ENCODE results near the gene INTS4. TPM values are rescaled to one million over a fixed set of nuclear protein-coding genes. Genes with fewer than 3 reads are reported as not detected.
A peak's percentile ranks its signal among the peaks of the same experiment; 100 is the strongest.

Gene INTS4
- total RNA-seq, 2 donors from 2014 or later = 22.7 to 30.9 TPM

DNA sequence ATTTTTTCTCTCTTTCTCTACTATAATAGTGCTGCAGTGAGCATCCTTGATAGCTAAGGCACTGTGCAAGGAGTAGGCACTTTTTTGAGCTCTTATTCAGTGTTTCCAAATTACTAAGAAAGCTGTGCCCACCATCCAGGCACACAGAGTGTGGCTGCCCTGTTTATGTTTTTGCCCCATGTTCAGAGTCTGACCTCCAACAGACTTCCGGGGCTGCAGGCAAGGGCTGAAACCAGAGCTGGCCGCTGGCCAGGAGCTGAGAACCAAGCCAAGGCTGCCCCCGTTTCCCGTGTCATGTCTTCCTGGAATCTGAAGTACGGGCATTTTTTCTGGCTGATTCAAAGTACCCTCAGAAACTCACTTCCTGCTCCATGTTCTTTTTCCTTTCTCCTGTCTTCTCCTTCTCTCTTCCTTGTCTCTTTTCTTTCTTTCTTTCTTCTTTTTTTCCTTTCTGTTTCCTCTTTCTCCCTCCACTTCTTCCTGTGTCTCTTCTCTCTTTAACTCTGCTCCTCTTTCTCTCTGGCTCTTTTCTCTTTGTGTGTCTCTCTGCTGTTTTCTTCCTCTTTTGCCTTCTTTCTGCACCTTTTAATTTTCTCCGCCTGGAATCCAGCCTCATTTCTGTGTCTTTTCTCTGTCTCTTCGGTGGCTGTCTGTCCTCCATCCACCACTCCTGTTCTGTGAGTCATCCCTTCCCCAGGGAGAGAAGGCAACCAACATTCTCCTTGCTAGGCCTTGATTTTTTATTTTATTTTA lies 45.6 kb upstream of the INTS4 start:
- DNase-seq (peak; percentile 63 to 76 (median 70)), ATAC-seq (peak; percentile 14)
- no peaks in the 10 kb centered on the region for H3K27me3 ChIP-seq
- peak overlapping the region; percentile 32 to 88 (median 75) for H3K27ac ChIP-seq
- TF ChIP-seq POLR2A (IDR thresholded peaks at IDR 0.05) (no peak), CTCF (IDR thresholded peaks at IDR 0.05) (no peak)
- H3K4me1 ChIP-seq = peaks cover 50% of the 10 kb centered on the region
- H3K36me3 ChIP-seq (replicated peaks in 1 of 2; ENCODE audit: insufficient read depth in 1 of 2, low read depth in 2 of 2) = no peaks in the 10 kb centered on the region
- H3K9me3 ChIP-seq = no peaks in the 10 kb centered on the region
- H3K4me3 ChIP-seq = no peak overlapping the region
- intact Hi-C loops (cut with DNase I) = loop anchor here (5.0 kb wide), 1 partner anchor 43 kb away; no protein-coding TSS in a partner anchor
- 19 to 24% methylated on average over 7 of the region's 7 CpGs for WGBS, 2 donors

GRCh38 chr11:78039391-78039918 lies 45.0 kb upstream of the INTS4 start:
- WGBS, 2 donors = 58 to 60% methylated on average over 4 of the region's 4 CpGs
- Histone ChIP-seq H3K27ac (peak overlapping the region; percentile 32 to 88 (median 75)), H3K27me3 (no peaks in the 10 kb centered on the region), H3K4me1 (peaks cover 44% of the 10 kb centered on the region), H3K9me3 (no peaks in the 10 kb centered on the region), H3K36me3 (replicated peaks in 1 of 2; ENCODE audit: insufficient read depth in 1 of 2, low read depth in 2 of 2) (no peaks in the 10 kb centered on the region), H3K4me3 (no peak overlapping the region)
- peak; percentile 1 for ATAC-seq
- DNase-seq = no peak
- no peak for TF ChIP-seq CTCF (IDR thresholded peaks at IDR 0.05)
- peak in 1 of 3 donors; percentile 1 for TF ChIP-seq POLR2A (IDR thresholded peaks at IDR 0.05)
- intact Hi-C loops (cut with DNase I) = no loop called here

GRCh38 chr11:78038697-78039313 lies 44.3 kb upstream of the INTS4 start:
- ATAC-seq (peak; percentile 88), DNase-seq (peak; percentile 88 to 92 (median 90))
- H3K4me3 ChIP-seq = no peak overlapping the region
- WGBS, 2 donors = 36 to 42% methylated on average over 8 of the region's 8 CpGs
- peaks cover 39% of the 10 kb centered on the region for H3K4me1 ChIP-seq
- H3K27ac ChIP-seq = peak overlapping the region; percentile 44 to 88 (median 75)
- no peaks in the 10 kb centered on the region for H3K9me3 ChIP-seq
- intact Hi-C loops (cut with DNase I) = no loop called here
- H3K27me3 ChIP-seq = no peaks in the 10 kb centered on the region
- TF ChIP-seq CTCF (IDR thresholded peaks at IDR 0.05) (no peak), POLR2A (IDR thresholded peaks at IDR 0.05) (peak in 1 of 3 donors; percentile 33)
- H3K36me3 ChIP-seq (replicated peaks in 1 of 2; ENCODE audit: insufficient read depth in 1 of 2, low read depth in 2 of 2) = no peaks in the 10 kb centered on the region

DNA sequence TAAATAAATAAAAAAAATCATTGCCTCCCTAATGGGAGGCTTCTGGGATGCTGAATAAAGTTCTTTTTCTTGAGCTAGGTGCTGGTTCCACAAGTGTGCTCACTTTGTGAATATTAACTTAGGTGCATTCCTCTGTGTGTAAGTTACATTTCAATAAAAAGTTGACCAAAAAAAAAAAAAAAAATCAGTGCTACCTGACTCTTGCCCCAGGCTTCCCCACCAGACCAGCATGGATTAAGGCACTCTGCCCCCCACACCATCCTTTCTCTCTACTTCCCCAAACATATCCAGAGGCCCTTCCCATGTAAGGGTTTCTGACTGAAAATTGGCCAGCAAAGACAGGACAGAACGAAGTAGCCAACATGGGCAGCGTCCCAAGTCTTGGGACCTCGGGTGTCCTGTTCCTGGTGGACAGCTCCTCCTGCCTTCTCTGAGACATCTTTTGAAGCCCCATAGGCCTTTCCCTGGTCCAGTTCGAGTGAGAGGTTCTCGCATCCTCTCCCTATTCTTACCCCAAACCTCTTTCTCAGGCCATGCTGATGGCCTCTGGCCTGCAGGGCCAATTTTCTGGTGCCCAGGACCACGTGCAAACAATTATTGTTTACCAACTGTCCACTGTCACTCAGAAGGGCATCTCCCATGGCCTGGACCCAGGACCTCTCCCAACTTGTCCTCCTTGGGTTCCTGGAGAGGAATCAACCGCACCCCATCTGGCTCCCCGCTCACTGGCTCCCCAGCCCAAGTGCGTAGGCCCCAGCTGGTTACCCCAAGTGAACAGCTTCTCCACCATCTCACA lies 43.6 kb upstream of the INTS4 start:
- peak in 1 of 4 donors; percentile 19 for DNase-seq
- WGBS, 2 donors = 66 to 73% methylated on average over 7 to 9 of the region's 9 CpGs
- Histone ChIP-seq H3K4me1 (peaks cover 40% of the 10 kb centered on the region), H3K27ac (peak overlapping the region; percentile 55 to 88 (median 74)), H3K36me3 (replicated peaks in 1 of 2; ENCODE audit: insufficient read depth in 1 of 2, low read depth in 2 of 2) (no peaks in the 10 kb centered on the region), H3K27me3 (no peaks in the 10 kb centered on the region), H3K9me3 (no peaks in the 10 kb centered on the region), H3K4me3 (no peak overlapping the region)
- intact Hi-C loops (cut with DNase I) = no loop called here
- TF ChIP-seq CTCF (IDR thresholded peaks at IDR 0.05) (no peak), POLR2A (IDR thresholded peaks at IDR 0.05) (no peak)
- ATAC-seq = no peak
